Measurements from ENCODE around the gene PMEL. TPM values are rescaled to one million over a fixed set of nuclear protein-coding genes. Genes with fewer than 3 reads are reported as not detected.
"Not testable (repeated sequence)": the region's sequence is repeated elsewhere in the genome, so short reads cannot be mapped to it uniquely, and the experiment has no call there.

The PMEL gene
- total RNA-seq, 1 donor from 2014 or later, result 0.64 TPM

DNA sequence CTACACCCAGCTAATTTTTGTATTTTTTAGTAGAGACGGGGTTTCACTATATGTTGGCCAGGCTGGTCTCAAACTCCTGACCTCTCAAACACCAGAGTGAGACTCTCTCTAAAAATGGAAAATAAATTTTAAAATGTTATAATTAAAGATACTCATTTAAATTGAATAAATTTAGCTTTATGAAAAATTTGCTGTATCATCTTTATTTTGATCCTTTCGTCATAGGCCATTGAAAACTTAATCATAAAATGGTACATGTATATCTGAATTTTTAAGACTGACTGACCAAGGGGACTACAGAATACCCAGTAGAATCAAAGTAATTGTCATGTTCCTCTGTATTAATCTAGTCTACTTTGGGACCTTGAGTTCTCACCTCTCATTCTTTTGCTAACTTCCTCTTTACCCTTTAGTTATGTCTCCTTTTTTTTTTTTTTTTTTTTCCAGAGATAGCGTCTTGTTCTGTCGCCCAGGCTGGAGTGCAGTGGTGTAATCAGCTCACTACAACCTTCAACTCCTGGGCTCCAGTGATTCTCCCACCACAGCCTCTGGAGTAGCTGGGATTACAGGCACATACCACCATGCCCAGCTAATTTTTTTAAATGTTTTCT lies 17.5 kb upstream of the PMEL start:
- no peak for DNase-seq (ENCODE audit: low spot score)

DNA sequence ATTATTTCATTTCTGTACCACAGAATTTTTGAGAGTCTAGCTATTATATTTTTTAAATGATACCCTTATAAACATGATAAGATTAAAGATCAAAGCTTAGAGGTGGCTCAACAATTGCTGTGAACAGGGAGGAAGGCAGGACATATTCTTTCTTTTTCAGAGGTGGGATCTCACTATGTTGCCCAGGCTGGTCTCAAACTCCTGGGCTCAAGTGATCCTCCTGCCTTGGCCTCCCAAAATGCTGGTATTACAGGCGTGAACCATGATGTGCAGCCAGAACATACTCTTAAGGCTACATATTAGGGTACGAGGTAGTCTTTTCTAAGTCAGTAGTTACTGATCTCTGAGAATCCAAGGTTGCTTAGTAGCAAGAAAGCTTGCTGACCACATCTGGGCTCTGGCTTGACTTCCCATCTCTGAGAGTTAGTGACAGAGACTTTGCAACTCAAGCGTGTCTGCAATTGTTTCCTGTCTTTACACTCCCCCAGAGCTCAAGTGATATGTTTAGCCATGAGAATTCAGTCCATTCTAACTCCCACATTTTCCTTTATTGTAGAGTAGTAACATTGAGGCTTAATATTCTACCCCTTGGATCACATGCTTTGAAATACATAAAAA lies 16.6 kb upstream of the PMEL start:
- DNase-seq (ENCODE audit: low spot score), result no peak

DNA sequence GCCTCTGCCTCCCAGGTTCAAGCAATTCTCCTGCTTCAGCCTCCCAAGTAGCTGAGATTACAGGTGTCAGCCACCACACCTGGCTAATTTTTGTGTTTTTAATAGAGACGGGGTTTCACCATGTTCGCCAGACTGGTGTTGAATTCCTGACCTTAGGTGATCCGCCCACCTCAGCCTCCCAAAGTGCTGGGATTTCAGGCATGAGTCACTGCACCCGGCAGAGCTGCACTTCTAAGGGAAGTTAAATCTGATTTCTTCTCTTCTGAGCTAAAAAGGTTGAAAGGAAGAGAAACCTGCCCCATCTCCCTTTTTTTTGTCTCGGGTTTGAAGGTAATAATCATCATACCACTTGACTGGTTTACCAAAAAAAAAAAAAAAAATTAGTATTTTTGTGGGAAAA lies 16.0 kb upstream of the PMEL start:
- DNase-seq (ENCODE audit: low spot score), result not testable (repeated sequence)

DNA sequence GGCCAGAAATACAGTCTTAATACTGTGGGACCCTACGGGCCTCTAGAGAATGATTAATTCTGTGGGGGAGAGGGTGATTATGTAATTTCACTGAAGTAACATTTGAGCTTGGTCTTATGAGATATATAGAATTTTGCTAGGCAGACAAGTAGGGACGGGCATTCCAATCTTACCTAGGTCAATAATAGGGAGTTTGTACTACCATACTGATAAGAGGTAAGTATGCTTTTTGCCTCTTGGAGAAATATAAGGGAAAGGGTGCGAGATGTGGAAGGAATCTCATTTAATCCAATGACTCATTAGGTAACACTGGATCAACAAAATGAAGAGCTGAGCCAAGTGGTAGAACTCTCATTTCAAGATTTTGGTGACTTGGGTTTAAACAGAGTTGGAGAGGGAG lies 13.2 kb upstream of the PMEL start:
- DNase-seq (ENCODE audit: low spot score), result no peak

DNA sequence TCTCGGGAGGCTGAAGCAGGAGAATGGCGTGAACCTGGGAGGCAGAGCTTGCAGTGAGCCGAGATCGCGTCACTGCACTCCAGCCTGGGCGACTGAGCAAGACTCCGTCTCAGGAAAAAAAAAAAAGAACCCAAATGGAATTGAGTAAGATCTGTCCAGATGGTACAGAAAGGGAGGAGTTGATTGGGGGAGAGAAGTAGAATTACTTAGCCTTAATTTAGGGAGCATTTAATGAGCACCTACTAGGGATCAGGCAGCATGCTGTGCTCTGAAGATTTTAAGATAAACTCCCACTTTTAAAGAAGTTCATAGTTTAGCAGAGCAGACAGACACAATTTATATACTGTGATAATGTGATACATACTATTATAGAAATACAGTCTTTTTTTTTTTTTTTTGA lies 12.6 kb upstream of the PMEL start:
- DNase-seq (ENCODE audit: low spot score), result no peak

DNA sequence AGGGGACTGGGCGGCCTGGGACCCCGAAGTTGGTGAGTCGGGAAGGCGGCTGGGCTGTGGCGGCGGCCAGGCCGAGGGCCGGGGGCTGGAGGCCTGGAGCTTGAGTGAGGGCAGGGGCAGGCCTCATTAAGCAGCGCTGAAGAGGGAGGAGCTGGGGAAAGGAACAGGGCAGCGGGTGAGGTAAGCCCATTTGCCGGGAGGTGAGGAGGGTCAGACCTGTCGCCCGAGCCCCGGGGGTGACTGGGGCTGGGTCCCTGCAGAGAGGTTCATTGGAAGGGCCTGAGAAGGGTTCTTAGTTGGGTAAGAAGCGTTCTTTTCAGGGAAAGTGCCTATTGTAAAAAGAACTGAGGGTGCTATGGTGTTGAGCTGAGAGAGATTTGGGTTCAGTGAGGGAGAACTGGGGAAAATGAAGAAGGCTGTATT lies 8.5 kb upstream of the PMEL start:
- DNase-seq (ENCODE audit: low spot score), result peak; percentile 91

DNA sequence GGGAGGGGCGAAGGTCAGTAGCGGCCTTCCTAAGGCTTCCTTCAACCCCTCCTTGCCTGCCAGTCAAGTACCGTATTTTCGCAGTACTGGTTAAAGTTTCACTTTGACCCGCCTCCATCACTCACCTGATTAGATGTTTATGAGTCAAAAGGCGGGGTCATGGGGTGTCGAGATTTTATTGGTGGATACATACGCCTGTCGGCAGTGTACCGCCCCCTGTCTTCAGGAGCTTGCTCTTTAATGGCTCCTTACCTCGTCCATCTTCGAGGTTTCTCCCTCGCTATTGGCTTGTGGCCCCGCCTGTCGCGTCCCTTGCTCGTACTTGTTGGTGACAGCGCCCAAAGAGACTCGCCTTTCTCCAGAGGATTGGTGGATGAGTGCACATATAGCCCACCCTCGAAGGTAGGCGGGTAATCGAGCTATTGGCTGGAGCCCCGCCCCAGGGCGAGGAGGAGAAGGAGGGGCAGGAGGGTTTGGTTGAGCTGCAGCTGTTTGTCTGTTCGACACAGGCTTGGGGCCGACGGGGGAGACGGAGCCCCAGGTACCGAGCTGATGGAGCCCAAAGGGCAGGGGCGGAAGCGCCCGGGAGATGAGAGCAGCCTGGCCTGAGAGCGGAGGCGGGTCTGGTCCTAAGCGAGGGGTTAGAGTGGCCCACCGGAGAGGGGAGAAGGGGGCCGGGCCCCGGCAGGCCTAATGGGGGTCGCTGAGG lies 7.9 kb upstream of the PMEL start, which contains the start of gene RAB5B:
TSS of gene RAB5B (plus strand) at position 480 of the 709 bp plus-strand sequence. CDS start 12,883 bp downstream, outside the sequence.
- peak; percentile 98 for DNase-seq (ENCODE audit: low spot score)

DNA sequence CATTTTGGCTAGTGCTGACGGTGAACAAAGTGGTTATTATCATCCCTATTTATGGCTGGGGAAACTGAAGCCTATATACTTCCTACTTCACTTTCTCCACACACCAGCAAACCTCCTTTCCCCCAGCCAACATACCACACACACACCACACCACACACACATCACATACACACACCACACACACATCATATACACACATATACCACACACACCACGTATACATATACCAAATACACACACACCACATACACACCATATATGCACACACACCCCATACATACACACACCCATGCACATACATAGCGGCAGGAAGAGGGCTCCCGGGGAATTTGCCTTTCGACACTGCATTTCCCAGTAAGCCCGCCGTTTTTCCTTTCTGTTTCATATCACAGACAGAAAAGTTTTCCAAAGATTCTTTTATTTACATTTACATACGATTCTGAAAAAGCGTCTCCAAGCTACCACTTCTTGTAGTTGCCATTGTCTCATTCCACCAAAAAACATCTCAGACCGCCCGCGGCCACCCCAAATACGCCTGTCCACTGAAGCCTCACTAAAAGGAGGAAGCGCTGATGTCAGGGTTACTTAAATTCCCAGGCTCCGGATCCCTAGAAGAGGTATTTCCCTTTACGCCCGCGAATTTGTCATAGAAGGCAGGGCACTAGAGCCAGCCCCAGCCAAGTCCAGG lies 7.2 kb upstream of the PMEL start:
- DNase-seq (ENCODE audit: low spot score), result peak; percentile 93

DNA sequence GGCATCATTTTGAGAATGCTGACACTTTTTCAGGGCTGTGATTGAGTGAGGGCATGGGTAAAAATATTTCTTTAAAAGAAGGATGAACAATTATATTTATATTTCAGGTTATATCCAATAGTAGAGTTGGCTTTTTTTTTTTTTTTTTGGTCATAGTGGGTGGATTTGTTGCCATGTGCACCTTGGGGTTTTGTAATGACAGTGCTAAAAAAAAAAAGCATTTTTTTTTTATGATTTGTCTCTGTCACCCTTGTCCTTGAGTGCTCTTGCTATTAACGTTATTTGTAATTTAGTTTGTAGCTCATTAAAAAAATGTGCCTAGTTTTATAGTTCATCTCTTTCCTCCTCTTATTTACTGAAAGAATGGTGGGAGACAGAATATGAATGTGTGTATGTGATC lies 6.6 kb upstream of the PMEL start:
- DNase-seq (ENCODE audit: low spot score), result no peak

DNA sequence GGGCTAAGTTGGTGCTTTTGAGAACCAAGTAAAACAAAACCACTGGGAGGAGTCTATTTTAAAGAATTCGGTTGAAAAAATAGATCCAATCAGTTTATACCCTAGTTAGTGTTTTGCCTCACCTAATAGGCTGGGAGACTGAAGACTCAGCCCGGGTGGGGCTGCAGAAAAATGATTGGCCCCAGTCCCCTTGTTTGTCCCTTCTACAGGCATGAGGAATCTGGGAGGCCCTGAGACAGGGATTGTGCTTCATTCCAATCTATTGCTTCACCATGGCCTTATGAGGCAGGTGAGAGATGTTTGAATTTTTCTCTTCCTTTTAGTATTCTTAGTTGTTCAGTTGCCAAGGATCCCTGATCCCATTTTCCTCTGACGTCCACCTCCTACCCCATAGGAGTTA lies 6.2 kb upstream of the PMEL start:
- no peak for DNase-seq (ENCODE audit: low spot score)

DNA sequence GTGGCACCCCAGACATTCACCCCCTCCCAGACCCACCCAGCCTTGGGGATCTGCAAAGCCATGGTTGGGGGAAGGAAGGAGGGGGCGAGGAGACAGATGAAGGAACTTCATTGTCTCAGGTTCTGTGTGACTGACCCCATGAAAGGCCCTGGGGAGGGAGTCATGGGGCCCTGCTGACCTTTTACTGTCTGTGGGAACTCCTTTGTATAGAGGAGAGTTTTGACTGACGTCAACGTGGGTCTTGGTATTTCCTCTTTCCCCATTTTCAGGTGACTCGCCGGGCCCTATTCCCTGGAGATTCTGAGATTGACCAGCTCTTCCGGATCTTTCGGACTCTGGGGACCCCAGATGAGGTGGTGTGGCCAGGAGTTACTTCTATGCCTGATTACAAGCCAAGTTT lies 4.9 kb upstream of the PMEL start:
- no peak for DNase-seq (ENCODE audit: low spot score)

DNA sequence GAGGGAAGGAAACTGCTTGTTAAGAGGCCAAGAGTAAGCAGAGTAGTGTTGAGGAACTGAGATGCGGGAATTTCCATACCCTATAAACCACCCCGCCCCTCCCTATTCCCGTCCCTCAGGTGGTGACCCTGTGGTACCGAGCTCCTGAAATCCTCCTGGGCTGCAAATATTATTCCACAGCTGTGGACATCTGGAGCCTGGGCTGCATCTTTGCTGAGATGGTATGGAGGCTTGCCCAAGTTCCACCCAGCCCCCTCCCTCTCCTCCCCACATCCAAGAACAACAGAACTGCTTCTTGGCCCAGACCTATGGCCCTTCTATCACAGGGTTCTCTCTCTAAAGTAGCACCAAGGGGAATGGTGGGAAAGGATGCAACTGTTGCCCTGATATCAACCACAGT lies 3.5 kb upstream of the PMEL start:
- no peak for DNase-seq (ENCODE audit: low spot score)

DNA sequence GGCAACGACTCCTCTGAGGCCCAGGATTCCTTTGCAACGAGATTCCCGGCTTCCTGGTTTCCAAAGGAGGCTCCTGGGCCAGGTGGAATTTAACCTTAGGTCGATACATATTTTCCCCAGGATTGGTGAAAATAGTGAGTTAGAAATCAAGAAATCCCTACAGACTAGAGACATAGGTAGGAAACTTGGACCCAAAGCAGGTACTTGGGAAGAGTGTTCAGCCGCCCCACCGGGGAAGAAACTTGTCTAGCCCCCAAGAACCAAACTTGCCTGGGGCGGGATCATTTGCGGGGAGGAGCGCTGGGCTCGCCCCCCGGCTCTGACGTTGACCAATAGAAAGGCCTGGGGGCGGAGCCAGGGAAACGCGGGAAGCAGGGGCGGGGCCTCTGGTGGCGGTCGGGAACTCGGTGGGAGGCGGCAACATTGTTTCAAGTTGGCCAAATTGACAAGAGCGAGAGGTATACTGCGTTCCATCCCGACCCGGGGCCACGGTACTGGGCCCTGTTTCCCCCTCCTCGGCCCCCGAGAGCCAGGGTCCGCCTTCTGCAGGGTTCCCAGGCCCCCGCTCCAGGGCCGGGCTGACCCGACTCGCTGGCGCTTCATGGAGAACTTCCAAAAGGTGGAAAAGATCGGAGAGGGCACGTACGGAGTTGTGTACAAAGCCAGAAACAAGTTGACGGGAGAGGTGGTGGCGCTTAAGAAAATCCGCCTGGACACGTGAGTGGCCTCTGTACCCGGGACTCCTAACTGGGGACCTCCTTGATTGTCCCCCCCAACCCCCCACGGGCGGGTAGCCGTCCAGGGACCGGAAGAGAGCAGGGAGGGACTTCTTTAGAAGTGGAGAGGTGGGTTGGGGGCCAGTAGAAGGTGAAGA lies 803 bp upstream of the PMEL start, which contains the start of gene CDK2:
TSS of gene CDK2 (plus strand) at position 423 of the 874 bp plus-strand sequence. CDS start at position 602, 179 bp downstream.
- peak; percentile 97 for DNase-seq (ENCODE audit: low spot score)

DNA sequence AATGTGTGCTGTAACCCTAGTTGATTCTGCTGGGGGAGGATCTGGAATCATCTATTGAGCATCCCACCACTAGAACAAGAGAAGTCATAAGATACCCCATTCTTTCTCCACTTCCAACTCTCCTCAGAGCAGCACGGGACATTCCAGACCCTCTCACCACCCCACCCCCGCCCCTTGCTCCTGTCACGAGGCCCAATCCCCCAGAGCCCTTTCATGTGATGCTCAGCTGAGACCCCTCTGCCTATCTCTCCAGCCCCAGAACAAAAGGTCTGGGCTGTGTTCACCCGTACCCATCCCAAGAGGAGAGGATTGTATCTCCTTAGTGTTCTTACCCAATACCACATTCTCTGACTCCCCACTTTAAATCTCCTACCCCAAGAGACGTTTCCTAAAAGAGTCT lies 602 bp downstream of the PMEL start:
- DNase-seq (ENCODE audit: low spot score), result no peak

DNA sequence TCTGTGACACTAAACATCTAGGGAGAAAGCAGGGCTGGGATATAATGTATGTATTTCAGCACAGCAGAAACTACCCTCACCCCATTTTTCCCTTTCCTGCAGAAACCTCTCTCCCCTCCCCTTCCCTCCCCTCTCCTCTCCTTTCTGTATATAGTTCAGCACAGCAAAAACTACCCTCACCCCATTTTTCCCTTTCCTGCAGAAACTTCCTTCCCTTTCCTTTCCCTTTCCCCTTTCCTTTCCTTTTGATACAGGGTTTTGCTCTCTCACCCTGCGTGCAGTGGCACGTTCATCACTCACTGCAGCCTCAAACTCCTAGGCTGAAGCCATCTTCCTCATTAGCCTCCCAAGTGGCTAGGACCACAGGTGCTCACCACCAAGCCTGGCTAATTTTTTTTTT lies 2.1 kb downstream of the PMEL start:
- no peak for DNase-seq (ENCODE audit: low spot score)

DNA sequence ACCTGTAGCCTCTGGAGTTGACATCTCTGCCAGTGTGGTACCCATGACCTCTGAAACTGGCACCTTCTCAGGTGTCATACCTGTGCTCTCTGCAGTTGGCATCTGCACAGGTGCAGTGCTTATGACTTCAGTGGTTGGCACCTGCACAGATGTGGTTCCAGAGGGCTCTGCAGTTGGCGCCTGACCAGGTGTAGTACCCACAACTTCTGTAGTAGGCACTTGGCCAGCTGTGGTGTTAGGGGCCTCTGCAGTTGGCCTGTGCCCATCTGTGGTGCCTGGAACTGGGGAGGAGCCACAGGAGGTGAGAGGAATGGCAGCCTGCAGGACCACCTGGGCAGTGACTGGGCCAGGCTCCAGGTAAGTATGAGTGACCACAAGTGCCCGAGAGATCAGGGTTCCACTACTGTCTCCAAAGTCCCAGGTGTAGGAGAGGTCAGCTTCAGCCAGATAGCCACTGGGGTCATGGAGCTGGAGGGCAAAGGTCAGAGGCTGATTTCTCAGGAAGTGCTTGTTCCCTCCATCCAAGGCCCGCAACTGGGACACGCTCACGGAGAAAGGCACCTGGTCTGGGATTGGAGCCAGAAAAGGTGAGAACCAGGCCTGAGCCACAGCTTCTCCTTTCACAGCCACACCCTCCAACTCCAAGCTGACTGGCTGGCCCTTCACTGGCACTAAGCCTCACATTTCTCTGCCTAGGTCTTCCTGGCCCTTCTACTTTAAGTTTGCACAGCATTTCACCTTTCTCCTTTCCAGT lies 8.6 kb downstream of the PMEL start:
- no peak for DNase-seq (ENCODE audit: low spot score)

DNA sequence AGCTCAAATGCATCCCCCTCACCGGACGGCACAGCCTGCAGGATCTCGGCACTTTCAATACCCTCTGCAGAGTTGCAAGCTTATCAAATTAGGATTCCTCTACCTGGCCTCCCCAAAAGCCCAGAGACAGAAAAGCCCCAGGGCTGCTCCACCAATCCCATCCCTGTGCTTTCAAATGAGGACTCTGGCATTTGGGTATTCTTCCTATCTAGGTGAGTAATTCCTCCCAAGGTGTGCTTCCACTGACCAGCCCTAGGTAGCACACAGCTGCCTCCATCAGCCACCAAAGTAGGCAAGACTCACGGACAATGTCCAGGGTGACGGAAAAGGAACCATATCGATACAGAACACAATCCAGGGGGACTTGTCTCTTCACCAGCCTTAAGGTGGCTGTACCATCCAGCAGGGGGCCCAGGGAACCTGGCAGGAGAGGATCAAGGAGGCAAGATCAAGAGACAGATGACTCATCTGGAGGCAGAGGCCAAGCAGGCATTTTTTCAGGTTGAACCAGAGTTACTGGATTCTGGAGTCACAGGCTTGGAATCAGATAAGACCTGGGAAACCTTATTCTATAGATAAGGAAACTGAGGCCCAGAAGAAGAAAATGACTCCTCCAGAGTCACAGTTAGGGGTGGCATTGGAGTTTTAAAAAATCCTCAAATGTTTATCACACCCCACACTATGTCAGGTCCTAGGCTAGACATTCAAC lies 9.9 kb downstream of the PMEL start:
- no peak for DNase-seq (ENCODE audit: low spot score)

DNA sequence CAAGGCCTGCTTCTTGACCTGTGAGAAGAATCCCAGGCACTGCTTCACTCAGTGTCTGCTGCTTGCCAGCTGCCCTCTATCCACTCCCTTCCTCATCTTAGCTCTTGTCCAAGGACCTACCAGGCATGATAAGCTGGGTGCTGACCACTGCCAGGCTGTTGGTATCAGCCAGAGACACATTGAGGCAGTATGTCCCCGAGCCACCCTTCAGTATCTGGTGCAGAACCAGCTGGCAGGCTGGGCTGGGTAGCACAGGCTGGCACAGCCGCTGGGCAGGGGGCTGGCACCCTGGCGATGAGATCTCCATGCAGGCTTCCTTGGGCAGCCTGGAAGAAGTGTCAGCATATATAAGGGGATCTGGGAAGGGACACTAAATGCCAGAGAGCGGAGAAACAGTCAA lies 10.5 kb downstream of the PMEL start:
- no peak for DNase-seq (ENCODE audit: low spot score)

DNA sequence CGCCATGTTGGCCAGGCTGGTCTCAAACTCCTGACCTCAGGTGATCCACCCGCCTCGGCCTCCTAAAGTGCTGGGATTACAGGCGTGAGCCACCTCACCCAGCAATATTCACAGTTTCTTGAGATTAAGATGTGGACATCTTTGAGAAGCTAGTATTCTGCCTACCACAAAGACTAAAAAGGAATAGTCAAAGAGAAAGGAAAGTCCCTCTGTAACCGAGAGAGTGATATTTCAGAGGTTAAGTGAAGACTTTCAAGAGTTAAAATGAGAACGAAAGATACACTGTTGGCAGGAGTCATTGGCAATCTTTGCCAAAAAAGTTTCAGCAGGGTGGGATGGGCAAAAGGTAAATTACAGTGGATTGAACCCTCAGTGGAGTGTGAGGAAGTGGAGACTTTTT lies 19.3 kb downstream of the PMEL start:
- DNase-seq (ENCODE audit: low spot score), result no peak

Measured in mesenteric fat pad (tissue), 1 donor.